ENCODE results near the gene LUC7L2.
"Not testable (repeated sequence)": the region's sequence is repeated elsewhere in the genome, so short reads cannot be mapped to it uniquely, and the experiment has no call there.

Gene LUC7L2

GRCh38 chr7:139394540-139394939 is 34.8 kb downstream of the LUC7L2 start:
- no peak overlapping the region for H3K27ac ChIP-seq
- no peaks in the 10 kb centered on the region for H3K9me3 ChIP-seq (ENCODE audit: severe bottlenecking)
- no peak overlapping the region for H3K4me3 ChIP-seq (ENCODE audit: low read depth, low read length)
- no peak for TF ChIP-seq CTCF (IDR thresholded peaks at IDR 0.05; ENCODE audit: low read depth, low read length)
- DNase-seq: no peak
- H3K27me3 ChIP-seq (ENCODE audit: insufficient read depth, low read depth, severe bottlenecking): no peaks in the 10 kb centered on the region
- H3K36me3 ChIP-seq: peaks cover 63% of the 10 kb centered on the region

GRCh38 chr7:139396323-139396951 is 36.7 kb downstream of the LUC7L2 start:
- Histone ChIP-seq H3K27me3 (ENCODE audit: insufficient read depth, low read depth, severe bottlenecking) (no peaks in the 10 kb centered on the region), H3K27ac (no peak overlapping the region), H3K4me3 (ENCODE audit: low read depth, low read length) (no peak overlapping the region), H3K36me3 (peaks cover 60% of the 10 kb centered on the region), H3K9me3 (ENCODE audit: severe bottlenecking) (no peaks in the 10 kb centered on the region)
- no peak for TF ChIP-seq CTCF (IDR thresholded peaks at IDR 0.05; ENCODE audit: low read depth, low read length)
- DNase-seq: no peak

- H3K9me3 ChIP-seq (ENCODE audit: severe bottlenecking): no peaks in the 10 kb centered on the region
Measured at GRCh38 chr7:139397192-139397591, 37.5 kb downstream of the LUC7L2 start.

GRCh38 chr7:139403601-139404000 is 43.9 kb downstream of the LUC7L2 start:
- H3K36me3 ChIP-seq: peaks cover 83% of the 10 kb centered on the region
- no peaks in the 10 kb centered on the region for H3K27me3 ChIP-seq (ENCODE audit: insufficient read depth, low read depth, severe bottlenecking)
- no peak for DNase-seq

More at GRCh38 chr7:139397192-139397591, 37.5 kb downstream of the LUC7L2 start:
- no peak overlapping the region for H3K27ac ChIP-seq
- DNase-seq: no peak
- peaks cover 62% of the 10 kb centered on the region for H3K36me3 ChIP-seq
- H3K27me3 ChIP-seq (ENCODE audit: insufficient read depth, low read depth, severe bottlenecking): no peaks in the 10 kb centered on the region
- no peak for TF ChIP-seq CTCF (IDR thresholded peaks at IDR 0.05; ENCODE audit: low read depth, low read length)
- no peak overlapping the region for H3K4me3 ChIP-seq (ENCODE audit: low read depth, low read length)

GRCh38 chr7:139407555-139407954 is 47.9 kb downstream of the LUC7L2 start:
- H3K9me3 ChIP-seq (ENCODE audit: severe bottlenecking): no peaks in the 10 kb centered on the region
- no peak overlapping the region for H3K4me3 ChIP-seq (ENCODE audit: low read depth, low read length)
- H3K27me3 ChIP-seq (ENCODE audit: insufficient read depth, low read depth, severe bottlenecking): no peaks in the 10 kb centered on the region
- DNase-seq: no peak
- no peak overlapping the region for H3K27ac ChIP-seq
- peaks cover 78% of the 10 kb centered on the region for H3K36me3 ChIP-seq
- no peak for TF ChIP-seq CTCF (IDR thresholded peaks at IDR 0.05; ENCODE audit: low read depth, low read length)

More at GRCh38 chr7:139403601-139404000, 43.9 kb downstream of the LUC7L2 start:
- no peaks in the 10 kb centered on the region for H3K9me3 ChIP-seq (ENCODE audit: severe bottlenecking)
- no peak overlapping the region for H3K27ac ChIP-seq
- no peak overlapping the region for H3K4me3 ChIP-seq (ENCODE audit: low read depth, low read length)
- TF ChIP-seq CTCF (IDR thresholded peaks at IDR 0.05; ENCODE audit: low read depth, low read length): no peak

GRCh38 chr7:139414743-139415402 is 55.2 kb downstream of the LUC7L2 start:
- H3K27me3 ChIP-seq (ENCODE audit: insufficient read depth, low read depth, severe bottlenecking); H3K4me3 ChIP-seq (ENCODE audit: low read depth, low read length); H3K9me3 ChIP-seq (ENCODE audit: severe bottlenecking); DNase-seq; H3K27ac ChIP-seq: not testable (repeated sequence)
- H3K36me3 ChIP-seq: peaks cover 78% of the 10 kb centered on the region

Measured in WERI-Rb-1 (cell line).